Embryonic facial prominence (tissue), 1 donor: Measurements from ENCODE around the gene SAPCD2.
"Not testable (repeated sequence)": the region's sequence is repeated elsewhere in the genome, so short reads cannot be mapped to it uniquely, and the experiment has no call there.

ENCODE experiments used
- DNase-seq: peaks from one replicate; pipeline ENCODE4 v3.0.0-alpha.2; 2016; ENCODE audit errors: extremely low spot score

Gene SAPCD2

GRCh38 chr9:137070201-137070905, at the start of gene SAPCD2:
Gene SAPCD2 (minus strand): TSS chr9:137070557. CDS start chr9:137070460, 97 bp downstream.
- DNase-seq = peak; percentile 62

DNA sequence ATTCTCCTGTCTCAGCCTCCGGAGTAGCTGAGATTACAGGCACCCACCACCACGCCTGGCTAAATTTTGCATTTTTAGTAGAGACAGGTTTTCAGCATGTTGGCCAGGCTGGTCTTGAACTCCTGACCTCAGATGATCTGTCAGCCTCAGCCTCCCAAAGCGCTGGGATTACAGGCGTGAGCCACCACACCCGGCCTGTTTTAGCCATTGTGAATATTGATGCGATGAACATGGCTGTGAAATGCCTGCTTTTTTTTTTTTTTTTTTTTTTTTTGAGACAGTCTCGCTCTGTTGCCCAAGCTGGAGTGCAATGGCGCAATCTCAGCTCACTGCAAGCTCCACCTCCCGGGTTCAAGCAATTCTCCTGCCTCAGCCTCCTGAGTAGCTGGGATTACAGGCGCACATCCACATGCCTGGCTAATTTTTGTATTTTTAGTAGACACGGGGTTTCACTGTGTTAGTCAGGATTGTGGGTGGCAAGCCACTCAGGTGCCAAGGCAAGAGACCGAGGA, 47.8 kb upstream of the SAPCD2 start:
- DNase-seq = not testable (repeated sequence)

DNA sequence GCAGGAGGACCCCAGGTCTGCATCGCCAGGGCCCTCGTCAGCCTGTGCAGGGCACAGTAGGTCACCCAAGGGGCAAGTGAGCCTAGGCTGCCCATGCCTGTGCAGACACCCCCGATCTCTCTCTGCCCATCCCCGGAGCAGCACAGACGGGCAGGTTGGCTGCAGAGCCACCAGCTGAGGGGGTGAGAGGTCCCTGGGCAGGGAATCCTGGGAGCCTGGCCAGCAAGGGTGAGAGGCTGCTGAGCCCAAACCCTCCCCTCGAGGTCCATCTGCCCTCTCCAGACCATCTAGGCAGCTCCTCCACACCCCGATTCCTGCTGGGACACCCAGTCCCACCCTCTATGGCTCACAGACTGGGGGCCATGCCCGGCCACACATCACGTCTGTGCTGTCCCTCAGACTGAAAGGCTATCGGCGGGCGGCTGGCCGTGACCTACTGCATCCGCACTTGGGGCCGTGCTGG, 46.9 kb upstream of the SAPCD2 start:
- no peak for DNase-seq

GRCh38 chr9:137116728-137117127, 46.4 kb upstream of the SAPCD2 start:
- no peak for DNase-seq

DNA sequence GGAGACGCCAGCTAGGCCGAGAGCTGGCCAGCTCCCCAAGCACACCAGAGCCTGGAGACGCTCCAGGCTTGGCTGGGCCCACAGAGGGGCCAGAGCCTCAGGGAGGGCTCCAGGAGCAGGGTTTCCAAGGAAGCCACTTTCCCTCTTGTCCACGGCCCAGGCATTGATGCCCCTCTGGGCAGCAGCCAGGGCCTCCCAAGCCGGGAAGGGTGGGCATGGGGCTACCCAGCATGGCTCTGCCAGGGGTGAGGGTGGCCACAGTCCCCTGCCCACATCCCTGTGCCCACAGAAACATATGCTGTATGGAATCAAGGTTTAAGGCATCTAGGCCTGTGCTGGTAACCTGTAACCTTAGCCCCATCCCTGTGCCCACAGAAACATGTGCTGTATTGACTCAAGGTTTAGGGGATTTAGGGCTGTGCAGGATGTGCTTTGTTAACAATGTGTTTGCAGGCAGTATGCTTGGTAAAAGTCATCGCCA, 45.7 kb upstream of the SAPCD2 start:
- no peak for DNase-seq

- DNase-seq = no peak
These were observed 45.2 kb upstream of the SAPCD2 start for GRCh38 chr9:137115394-137116026.

- no peak for DNase-seq
These were observed 44.4 kb upstream of the SAPCD2 start, which contains the start of gene DPP7 for GRCh38 chr9:137114613-137115393. Gene DPP7 (minus strand): TSS chr9:137114733. CDS start chr9:137114713, 20 bp downstream.

- DNase-seq = no peak
These were observed 43.9 kb upstream of the SAPCD2 start for GRCh38 chr9:137114220-137114612.

GRCh38 chr9:137113385-137114159, 43.2 kb upstream of the SAPCD2 start:
- DNase-seq = no peak

DNA sequence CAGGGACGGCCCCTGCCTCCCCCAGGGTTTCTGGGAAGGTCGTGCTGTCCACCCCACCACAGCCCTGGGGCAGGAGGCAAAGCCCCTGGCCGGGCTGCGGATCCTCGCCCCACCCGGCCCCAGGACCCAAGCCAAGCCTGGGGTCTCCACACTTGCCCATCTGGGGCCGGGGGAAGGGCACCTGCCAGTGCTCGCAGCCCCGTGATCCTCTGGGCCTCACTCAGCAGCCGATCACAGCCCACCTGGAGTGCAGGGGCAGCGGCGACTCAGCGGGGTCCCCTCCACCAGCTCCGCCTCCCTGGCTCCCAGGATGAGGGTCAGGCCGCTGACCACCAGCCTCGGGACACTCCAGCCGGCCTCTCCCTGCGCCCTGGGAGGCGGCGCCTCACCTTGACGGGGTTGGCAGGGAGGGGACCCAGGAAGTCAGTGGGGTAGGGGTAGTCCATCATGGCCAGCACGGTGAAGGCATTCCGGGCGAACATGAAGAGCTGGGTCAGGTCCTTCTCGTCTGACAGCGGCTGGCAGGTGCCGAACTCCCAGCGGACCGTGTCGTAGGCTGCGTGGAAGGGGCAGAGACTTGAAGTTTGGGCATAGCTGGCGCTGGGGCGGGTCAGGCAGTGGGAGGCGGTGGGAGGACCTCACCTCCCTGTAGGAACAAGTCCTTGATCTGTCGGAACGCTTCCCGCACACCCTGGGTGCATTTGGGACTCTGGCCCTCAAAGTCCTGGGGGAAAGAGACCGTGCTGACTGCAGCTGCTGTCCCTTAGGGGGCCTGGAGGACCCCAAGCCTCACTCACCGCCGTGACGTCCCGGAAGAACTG, 42.4 kb upstream of the SAPCD2 start:
- no peak for DNase-seq

GRCh38 chr9:137111788-137112563, 41.6 kb upstream of the SAPCD2 start:
- no peak for DNase-seq

DNA sequence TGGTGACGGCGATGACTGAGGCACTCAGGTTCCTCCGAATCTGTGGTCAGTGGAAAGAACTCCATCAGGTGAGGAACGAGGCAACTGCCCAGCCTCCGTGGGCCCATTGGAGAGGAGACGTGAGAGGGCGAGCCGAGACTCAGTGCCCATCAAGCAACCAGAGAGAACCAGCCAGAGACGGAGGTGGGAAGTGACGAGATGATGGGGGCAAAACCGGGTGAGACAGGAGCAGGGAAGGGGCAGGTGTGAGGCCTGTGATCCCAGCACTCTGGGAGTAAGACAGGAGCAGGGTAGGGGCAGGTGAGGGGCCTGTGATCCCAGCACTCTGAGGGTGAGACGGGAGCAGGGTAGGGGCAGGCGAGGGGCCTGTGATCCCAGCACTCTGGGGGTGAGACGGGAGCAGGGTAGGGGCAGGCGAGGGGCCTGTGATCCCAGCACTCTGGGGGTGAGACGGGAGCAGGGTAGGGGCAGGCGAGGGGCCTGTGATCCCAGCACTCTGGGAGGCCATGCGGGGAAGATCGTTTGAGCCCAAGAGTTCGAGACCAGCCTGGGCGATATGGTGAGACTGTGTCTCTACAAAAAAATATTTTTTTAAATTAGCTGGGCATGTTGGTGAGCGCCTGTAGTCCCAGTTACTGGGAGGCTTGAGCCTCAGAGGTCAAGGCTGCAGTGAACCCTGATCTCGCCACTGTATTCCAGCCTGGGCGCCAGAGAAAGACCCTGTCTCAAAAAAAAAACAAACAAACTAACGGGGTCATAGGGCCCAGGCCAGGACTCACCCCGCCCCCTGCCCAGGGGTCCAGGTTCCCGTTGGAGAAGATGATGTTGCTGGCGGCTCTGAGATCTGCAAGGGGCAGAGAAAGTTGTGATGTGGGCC, 40.8 kb upstream of the SAPCD2 start:
- DNase-seq = no peak

DNA sequence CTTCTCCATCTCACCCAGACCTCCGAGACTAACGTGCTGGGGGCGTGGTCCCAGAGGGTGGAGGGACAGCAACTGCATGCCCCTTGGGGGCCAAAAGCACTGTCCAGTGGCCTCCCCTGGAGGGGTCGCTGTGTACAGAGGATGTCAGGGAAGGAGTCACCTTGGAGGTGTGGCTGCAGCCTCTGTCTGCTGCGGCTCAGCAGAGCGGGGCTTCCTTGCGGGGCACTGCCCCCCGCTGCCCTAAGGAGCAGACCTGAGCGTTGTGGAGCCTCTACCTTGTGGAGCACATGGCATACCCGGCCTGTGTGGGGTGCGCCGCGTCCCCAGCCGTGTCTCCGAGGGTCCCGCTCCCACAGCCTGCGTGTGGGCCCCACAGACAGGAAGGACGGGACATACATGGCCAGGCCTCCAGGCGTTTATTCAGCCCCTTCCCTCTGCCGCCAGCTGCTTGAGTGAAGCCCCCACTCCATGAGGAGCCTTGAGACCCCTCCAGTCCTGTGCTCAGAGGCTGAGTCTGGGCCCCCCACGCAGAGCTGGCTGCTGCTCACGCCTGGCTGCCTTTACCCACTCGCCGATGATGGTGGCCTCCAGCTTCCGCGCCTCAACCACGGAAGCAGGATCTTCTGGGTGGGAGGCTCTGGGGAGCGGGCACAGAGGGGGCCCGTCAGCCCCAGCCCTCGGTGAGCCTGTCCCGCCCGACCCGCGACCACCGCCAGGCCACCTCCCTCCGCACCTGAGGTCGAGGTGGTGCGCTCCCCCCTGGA, 40.0 kb upstream of the SAPCD2 start:
- no peak for DNase-seq

- no peak for DNase-seq
These were observed 39.1 kb upstream of the SAPCD2 start for GRCh38 chr9:137109250-137110146.

GRCh38 chr9:137108608-137109249, 38.4 kb upstream of the SAPCD2 start:
- no peak for DNase-seq

- DNase-seq = no peak
These were observed 37.6 kb upstream of the SAPCD2 start for GRCh38 chr9:137107982-137108381.
